ENCODE data around the gene GJC1. TPM values are rescaled to one million over a fixed set of nuclear protein-coding genes. Genes with fewer than 3 reads are reported as not detected.

Gene GJC1
- 21.4 and 28.4 TPM in 2 replicates for total RNA-seq

DNA sequence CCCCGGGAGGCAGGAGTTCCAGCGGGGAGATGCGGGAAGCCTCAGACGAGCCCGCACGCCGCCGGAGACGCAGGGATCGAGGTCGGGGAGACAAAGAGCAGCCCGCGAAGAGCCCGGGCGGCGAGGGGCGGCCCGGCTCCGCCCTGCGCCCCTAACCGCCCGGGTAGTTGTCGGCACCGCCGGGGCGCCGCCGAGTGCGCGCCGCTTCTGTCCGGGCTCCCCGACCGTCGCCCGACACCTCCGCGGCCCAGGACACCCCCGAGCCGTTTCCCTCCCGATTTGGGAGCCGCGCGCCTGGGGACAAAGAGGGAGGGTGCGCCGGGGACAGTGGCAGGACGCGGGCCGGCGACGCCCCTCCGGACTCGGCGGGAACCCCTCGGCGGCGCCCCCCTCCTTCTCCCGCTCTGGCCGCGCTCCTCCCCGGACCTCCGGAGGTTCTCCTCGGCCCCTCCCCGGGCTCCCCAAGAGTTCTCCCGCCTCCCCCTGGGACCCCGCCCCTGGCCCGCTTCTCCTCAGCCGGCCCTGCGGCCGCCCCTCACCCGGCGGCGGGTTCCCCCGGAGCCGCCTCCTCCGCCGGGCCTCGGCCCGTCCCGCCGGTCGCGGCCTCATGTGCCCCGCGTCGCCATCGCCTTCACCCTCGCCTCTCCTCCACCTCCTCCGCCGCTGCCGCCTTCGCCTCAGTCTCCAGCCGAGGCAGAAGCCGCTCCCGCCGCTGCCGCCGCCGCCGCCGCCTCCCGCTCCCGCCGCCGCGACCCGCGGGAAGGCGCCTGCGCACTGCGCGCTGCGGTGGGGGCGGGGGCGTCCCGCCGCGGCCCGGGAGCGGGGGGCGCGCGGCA is at the start of gene GJC1:
Gene GJC1, minus strand, starts transcription at position 765 of the 836 bp plus-strand sequence. CDS start 24,470 bp downstream, outside the sequence.

DNA sequence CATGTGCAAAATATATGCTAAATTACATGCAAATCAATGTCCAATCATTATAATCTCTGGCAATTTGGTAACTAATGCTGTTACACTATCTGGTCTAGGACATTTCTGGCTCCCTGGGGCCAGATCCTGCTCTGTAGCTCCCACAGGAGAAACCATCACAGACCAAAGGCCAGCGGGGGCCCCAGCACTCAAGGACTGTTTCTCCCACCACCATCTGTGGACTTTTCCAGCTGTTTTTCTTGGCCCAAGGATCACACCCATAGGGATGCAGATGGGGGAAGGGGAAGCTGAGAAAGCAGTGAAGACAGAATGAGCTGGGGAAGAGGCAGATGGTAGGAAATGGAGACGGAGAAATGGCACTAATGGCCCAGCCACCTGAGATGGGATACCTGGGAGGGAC is 17.5 kb upstream of the GJC1 start, which contains the start of gene HIGD1B:
Gene HIGD1B, plus strand, starts transcription at position 298 of the 400 bp plus-strand sequence. CDS start 270 bp downstream, outside the sequence.

DNA sequence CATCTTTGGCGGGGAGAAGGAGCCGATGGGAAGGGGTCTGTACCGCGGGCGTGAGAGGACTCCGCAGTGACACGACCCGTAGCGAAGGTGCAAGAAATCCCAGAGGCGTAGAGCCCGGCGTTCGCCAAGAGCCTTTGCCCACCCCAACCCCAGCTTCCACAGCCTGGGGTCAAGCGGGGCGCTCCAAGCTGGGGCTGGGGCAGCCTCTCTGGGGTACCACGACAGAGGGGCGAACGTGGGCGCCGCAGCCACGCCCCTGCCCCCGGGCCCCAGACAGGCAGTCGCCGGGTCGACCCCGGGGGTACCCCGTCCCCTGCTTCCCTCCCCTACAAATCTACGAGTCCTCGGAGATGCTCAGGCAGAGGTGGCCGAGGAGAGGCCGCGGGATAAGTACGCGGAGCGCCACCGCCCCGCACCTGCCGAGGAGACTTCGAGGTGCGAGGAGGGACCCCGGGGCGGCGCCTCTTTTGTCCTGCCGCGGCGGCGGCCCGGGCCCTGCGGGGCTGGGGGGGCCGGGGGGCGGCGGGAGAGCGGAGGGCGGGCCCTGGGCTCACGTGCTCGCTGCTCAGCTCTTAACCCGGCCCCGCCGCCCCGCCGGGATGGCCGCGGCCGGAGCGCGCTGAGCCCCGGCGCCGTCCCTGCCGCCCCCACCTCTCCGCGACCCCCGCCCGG is 71.5 kb downstream of the GJC1 start, which contains the start of gene ADAM11:
Gene ADAM11, plus strand, starts transcription at position 575 of the 672 bp plus-strand sequence. CDS start 212 bp downstream, outside the sequence.

Other genes starting within 250 kb of the GJC1 start
- 0.63 and 3.4 TPM in 2 replicates for gene MEIOC, start 173.8 kb downstream of the GJC1 start, total RNA-seq
- gene CCDC43, start 140.5 kb downstream of the GJC1 start, total RNA-seq = 9.8 and 14.8 TPM in 2 replicates
- 3.0 and 16.0 TPM in 2 replicates for gene DBF4B, start 121.6 kb downstream of the GJC1 start, total RNA-seq
- gene ADAM11, start 71.3 kb downstream of the GJC1 start, total RNA-seq = 0.16 and 0.51 TPM in 2 replicates
- not detected in 2 replicates for gene HIGD1B, start 17.6 kb upstream of the GJC1 start, total RNA-seq
- 70.1 and 96.8 TPM in 2 replicates for gene EFTUD2, start 69.2 kb upstream of the GJC1 start, total RNA-seq
- 0.38 and 0.49 TPM in 2 replicates for gene GFAP, start 85.2 kb upstream of the GJC1 start, total RNA-seq
- gene KIF18B, start 117.5 kb upstream of the GJC1 start, total RNA-seq = 2.4 and 35.8 TPM in 2 replicates
- gene C1QL1, start 138.0 kb upstream of the GJC1 start, total RNA-seq = 2.2 TPM in 1 of 2 replicates, not detected in the other
- 42.5 and 77.6 TPM in 2 replicates for gene DCAKD, start 221.3 kb upstream of the GJC1 start, total RNA-seq
- 66.0 and 69.9 TPM in 2 replicates for gene NMT1, start 231.0 kb upstream of the GJC1 start, total RNA-seq